ENCODE results near the gene BACE2. TPM values are rescaled to one million over a fixed set of nuclear protein-coding genes. Genes with fewer than 3 reads are reported as not detected.

The BACE2 gene
- total RNA-seq, 1 donor from 2014 or later: 49.5 TPM

GRCh38 chr21:41277846-41278245 is 109.9 kb downstream of the BACE2 start:
- peaks cover 2% of the 10 kb centered on the region for H3K9me3 Mint-ChIP-seq (ENCODE audit: unreplicated experiment)

GRCh38 chr21:41280115-41280919 is 112.4 kb downstream of the BACE2 start:
- TF ChIP-seq CTCF (IDR thresholded peaks at IDR 0.05): no peak
- peaks cover 12% of the 10 kb centered on the region for H3K27me3 Mint-ChIP-seq (ENCODE audit: unreplicated experiment)
- H3K36me3 Mint-ChIP-seq (ENCODE audit: unreplicated experiment): peaks cover 5% of the 10 kb centered on the region
- no peak overlapping the region for H3K4me3 Mint-ChIP-seq (ENCODE audit: unreplicated experiment)
- H3K27ac Mint-ChIP-seq (ENCODE audit: unreplicated experiment): no peak overlapping the region
- DNase-seq (ENCODE audit: extremely low spot score, unreplicated experiment): no peak
- H3K4me1 Mint-ChIP-seq (ENCODE audit: unreplicated experiment): no peaks in the 10 kb centered on the region
- no peaks in the 10 kb centered on the region for H3K9me3 Mint-ChIP-seq (ENCODE audit: unreplicated experiment)

More at GRCh38 chr21:41277846-41278245, 109.9 kb downstream of the BACE2 start:
- H3K27me3 Mint-ChIP-seq (ENCODE audit: unreplicated experiment): peaks cover 3% of the 10 kb centered on the region
- H3K4me1 Mint-ChIP-seq (ENCODE audit: unreplicated experiment): no peaks in the 10 kb centered on the region
- TF ChIP-seq CTCF (IDR thresholded peaks at IDR 0.05): no peak
- no peak for DNase-seq (ENCODE audit: extremely low spot score, unreplicated experiment)
- H3K36me3 Mint-ChIP-seq (ENCODE audit: unreplicated experiment): peaks cover 9% of the 10 kb centered on the region
- no peak overlapping the region for H3K27ac Mint-ChIP-seq (ENCODE audit: unreplicated experiment)
- H3K4me3 Mint-ChIP-seq (ENCODE audit: unreplicated experiment): no peak overlapping the region

DNA sequence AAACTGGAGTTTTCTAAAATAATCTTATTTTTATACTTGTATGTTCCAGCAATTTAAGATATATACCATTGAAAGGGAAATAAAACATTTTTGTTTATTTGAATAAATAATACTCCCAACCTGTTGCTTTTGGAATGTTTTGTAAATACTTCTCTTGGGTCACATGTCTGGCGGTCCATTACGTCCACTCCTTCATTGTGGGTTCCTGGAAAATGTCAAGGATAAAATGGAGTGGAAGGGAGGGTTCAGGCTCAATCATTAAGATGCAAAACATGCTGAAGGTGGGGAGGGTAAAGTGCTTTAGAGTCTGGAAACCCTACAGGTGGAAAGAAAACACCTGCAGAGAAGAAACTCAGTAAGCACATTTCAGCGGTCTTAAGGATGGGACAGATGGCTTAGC is 114.5 kb downstream of the BACE2 start:
- Mint-ChIP-seq H3K27ac (ENCODE audit: unreplicated experiment) (no peak overlapping the region), H3K27me3 (ENCODE audit: unreplicated experiment) (peaks cover 20% of the 10 kb centered on the region), H3K9me3 (ENCODE audit: unreplicated experiment) (no peaks in the 10 kb centered on the region), H3K36me3 (ENCODE audit: unreplicated experiment) (no peaks in the 10 kb centered on the region), H3K4me1 (ENCODE audit: unreplicated experiment) (no peaks in the 10 kb centered on the region), H3K4me3 (ENCODE audit: unreplicated experiment) (no peak overlapping the region)
- no peak for TF ChIP-seq CTCF (IDR thresholded peaks at IDR 0.05)
- DNase-seq (ENCODE audit: extremely low spot score, unreplicated experiment): no peak

GRCh38 chr21:41283211-41283818 is 115.4 kb downstream of the BACE2 start:
- peak; percentile 87 for TF ChIP-seq CTCF (IDR thresholded peaks at IDR 0.05)
- H3K36me3 Mint-ChIP-seq (ENCODE audit: unreplicated experiment): no peaks in the 10 kb centered on the region
- H3K27ac Mint-ChIP-seq (ENCODE audit: unreplicated experiment): no peak overlapping the region
- DNase-seq (ENCODE audit: extremely low spot score, unreplicated experiment): no peak
- H3K27me3 Mint-ChIP-seq (ENCODE audit: unreplicated experiment): peaks cover 21% of the 10 kb centered on the region
- no peak overlapping the region for H3K4me3 Mint-ChIP-seq (ENCODE audit: unreplicated experiment)
- H3K9me3 Mint-ChIP-seq (ENCODE audit: unreplicated experiment): no peaks in the 10 kb centered on the region
- H3K4me1 Mint-ChIP-seq (ENCODE audit: unreplicated experiment): no peaks in the 10 kb centered on the region

DNA sequence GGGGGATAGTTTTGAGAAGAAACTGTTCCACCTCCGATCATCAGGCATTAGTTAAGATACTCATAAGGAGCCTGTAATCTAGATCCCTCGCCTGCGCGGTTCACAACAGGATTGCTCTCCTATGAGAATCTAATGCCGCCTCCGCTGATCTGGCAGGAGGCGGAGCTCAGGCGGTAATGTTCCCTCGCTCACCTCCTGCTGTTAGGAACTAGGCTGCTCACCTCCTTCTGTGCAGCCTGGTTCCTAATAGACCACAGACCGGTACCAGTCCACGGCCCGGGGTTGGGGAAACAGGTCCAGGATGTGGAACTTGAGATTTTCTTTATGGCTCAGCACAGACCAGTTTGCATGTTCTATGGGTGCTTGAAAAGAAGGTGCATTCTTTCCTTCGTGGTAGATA is 121.5 kb downstream of the BACE2 start:
- peaks cover 1% of the 10 kb centered on the region for H3K4me1 Mint-ChIP-seq (ENCODE audit: unreplicated experiment)
- no peaks in the 10 kb centered on the region for H3K36me3 Mint-ChIP-seq (ENCODE audit: unreplicated experiment)
- H3K9me3 Mint-ChIP-seq (ENCODE audit: unreplicated experiment): no peaks in the 10 kb centered on the region
- H3K4me3 Mint-ChIP-seq (ENCODE audit: unreplicated experiment): no peak overlapping the region
- H3K27me3 Mint-ChIP-seq (ENCODE audit: unreplicated experiment): peaks cover 48% of the 10 kb centered on the region
- TF ChIP-seq CTCF (IDR thresholded peaks at IDR 0.05): no peak
- no peak for DNase-seq (ENCODE audit: extremely low spot score, unreplicated experiment)
- no peak overlapping the region for H3K27ac Mint-ChIP-seq (ENCODE audit: unreplicated experiment)

Data from osteocyte (in vitro differentiated cells).